ENCODE results near the gene RBM25.
"Not testable (repeated sequence)": the region's sequence is repeated elsewhere in the genome, so short reads cannot be mapped to it uniquely, and the experiment has no call there.

The RBM25 gene

GRCh38 chr14:73058224-73058921, at the start of gene RBM25:
TSS of gene RBM25 (plus strand) at chr14:73058534. CDS start at chr14:73071642, 13,108 bp downstream.
- DNase-seq: peak; percentile 98

GRCh38 chr14:73011189-73011588, 47.1 kb upstream of the RBM25 start:
- DNase-seq: not testable (repeated sequence)

DNA sequence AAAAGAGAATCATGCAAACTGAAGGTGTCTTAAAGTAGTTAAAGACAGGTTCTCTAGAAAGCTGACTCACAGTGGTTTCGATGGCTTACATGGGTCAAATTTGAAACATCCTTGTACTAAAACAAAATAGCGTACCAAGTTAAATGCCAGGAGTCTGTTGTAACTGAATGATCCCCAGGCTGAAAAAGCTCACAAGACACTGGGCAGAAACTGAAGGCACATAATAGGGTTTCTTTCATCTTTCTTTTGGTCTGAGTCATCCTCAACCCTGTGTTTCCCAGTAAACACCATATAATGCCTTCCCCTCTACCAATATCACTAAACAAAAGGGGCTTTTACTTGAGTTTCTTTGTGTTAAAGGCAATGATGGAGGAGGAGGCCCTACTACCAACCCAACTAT, 44.2 kb upstream of the RBM25 start:
- no peak for DNase-seq

GRCh38 chr14:73015552-73015951, 42.8 kb upstream of the RBM25 start:
- DNase-seq: not testable (repeated sequence)

DNA sequence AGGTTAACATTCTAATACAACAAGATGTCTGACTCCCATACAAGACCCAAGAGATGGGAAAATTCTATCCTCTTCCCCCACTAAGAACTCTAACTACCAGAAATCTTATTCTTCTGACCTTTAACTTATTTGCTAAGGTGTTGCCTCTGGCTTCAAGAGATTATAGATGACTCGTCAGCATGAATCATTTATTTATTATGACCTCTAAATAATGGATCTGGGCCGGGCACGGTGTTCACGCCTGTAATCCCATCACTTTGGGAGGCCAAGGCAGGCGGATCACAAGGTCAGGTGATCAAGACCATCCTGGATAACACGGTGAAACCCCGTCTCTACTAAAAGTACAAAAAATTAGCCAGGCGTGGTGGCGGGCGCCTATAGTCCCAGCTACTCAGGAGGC, 42.3 kb upstream of the RBM25 start:
- not testable (repeated sequence) for DNase-seq

- no peak for DNase-seq
These were observed 36.3 kb upstream of the RBM25 start for GRCh38 chr14:73022051-73022450.

DNA sequence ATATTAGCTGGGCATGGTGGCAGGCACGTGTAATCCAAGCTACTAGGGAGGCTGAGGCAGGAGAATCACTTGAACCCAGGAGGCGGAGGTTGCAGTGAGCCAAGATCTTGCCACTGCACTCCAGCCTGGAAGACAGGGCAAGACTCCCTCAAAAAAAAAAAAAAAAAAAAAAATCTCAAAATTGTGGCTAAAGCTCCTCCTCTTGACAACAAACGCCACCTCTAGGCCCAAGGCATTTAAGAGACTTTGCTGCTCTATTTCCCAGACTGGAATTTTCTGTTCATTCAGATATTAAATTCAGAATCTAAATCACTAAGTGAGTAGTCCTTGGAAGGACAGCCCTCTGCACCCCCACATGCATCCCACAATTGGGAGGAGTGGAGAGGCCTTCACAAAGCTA, 32.8 kb upstream of the RBM25 start:
- DNase-seq: no peak

DNA sequence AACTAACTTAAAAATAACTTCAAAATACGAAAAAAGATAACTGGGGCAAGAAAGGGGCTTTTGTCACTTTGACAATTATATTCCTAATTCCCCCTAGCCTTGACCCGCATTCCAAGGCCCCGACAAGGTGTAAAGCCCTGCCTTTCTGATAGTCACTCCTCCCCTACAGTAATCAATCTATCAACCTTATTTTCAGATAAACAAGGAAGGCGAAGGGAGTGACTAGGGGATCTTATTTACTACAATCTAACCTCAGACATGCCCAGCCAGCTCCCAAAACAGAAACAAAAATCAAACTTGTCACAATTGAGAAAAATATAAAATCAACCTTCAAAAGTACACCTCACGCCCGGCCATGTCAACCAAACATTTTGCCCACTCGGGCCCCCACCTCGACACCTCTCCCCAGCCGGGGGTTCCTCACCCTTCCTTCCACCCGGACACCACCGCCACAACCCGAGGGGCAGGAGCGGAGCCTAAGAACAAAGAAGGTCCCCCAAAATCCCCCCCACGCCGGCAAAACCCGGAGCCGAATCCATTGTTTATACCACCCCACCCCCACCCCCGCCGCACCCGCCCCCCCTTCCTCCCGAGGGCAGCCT, 32.0 kb upstream of the RBM25 start:
- DNase-seq: no peak

DNA sequence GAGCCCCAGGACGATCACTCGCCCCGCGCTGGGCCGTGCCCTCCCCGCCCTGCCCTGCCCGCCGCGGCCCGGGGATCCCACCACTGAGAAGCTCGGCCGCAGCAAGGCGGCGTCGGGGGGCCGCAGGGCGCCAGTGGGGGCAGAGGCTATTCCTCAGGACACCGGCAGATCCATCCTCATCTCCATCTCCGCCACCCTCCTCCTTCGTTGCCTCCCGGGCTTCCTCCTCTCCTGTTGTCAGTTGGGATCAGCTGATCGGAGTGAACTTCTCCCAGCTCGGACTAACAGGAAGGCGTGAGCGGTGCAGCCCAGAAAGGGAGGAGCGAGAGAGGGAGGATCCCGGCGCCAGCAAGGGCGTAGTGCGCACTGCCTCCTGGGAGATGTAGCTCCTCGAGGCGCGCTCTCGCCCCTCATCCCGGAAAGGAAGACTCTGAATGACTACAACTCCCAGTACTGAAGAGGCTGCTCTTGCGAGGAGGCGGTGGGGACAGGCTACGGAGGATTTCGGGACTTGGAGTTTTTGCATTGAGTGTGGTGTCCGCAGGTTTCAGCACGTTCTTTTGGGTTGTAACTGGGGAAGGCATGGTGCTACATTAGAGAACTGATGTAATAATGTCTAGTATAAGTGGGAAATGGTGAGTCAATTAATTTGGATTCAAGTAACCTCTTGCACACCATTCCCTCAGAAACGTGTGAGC, 31.3 kb upstream of the RBM25 start, which contains the start of gene ZFYVE1:
TSS of gene ZFYVE1 (minus strand) at position 262 of the 698 bp plus-strand sequence. CDS start 2,598 bp downstream, outside the sequence.
- peak; percentile 97 for DNase-seq

- DNase-seq: no peak
These were observed 30.8 kb upstream of the RBM25 start for GRCh38 chr14:73027546-73027945.

GRCh38 chr14:73027984-73028383, 30.4 kb upstream of the RBM25 start:
- DNase-seq: no peak

GRCh38 chr14:73036706-73037450, 21.5 kb upstream of the RBM25 start:
- not testable (repeated sequence) for DNase-seq

DNA sequence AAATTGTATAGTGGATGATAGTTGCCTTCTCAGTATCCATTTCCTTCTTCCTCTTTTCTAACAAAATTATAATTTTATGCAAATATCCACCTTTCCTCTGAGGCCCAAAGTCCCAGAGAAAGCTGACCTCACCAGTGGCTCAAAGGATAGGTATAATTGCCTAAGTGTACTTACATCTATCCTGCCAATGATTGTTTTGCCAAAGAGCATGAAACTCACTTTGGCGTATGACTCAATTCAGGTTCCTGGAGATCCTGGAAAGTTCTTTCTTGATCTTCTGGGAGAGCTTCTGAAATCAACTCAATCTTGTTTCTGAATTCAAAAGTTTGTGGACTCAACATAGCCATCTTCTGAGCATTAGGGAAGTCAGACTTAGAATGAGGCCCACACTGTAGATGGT, 10.5 kb upstream of the RBM25 start:
- DNase-seq: no peak

DNA sequence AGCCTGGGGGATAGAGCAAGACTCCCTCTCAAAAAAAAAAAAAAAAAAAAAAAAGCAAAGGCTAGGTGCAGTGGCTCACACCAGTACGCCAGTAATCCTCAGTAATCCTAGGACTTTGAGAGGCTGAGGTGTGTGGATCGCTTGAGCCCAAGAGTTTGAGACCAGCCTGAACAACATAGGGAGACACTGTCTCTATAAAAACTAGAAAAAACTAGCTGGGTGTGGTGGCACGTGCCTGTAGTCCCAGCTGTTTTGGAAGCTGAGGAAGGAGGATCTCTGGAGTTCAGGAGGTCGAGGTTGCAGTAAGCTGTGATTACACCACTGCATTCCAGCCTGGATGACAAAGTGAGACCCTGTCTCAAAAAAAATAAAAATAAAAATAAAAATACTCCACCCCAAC, 8.9 kb upstream of the RBM25 start:
- no peak for DNase-seq

DNA sequence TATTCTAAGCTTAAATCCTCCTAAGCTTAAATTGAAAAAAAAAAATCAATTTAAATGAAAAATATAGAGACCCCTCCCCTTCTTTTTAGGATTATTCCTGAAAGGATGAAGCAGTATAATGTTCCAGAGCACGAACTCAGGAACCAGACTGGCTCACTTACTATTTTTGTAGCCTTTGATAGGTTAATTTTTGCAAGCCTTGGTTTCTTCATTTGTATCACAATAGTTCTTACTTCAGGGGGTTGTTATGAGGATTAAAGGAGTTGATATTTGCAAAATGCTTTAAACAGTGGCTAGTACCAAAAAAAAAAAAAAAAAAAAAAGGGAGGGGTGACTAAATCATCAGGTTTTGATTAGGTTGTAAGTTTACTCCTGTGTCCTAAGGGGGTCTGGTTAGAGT, 3.1 kb upstream of the RBM25 start:
- DNase-seq: no peak

DNA sequence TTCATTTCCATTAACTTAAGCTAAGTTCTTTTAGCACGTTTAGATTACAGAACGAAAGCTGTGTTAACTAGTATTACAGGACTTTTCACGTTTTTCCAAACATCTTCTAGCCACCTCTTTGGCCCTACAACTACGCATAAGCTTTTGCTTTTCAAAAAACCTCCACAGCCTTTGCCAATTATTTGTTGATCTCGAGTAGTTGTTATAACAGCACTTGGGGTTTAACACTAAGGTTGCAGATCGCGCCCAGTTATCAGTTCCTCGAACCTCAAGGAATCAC, 450 bp upstream of the RBM25 start:
- no peak for DNase-seq

DNA sequence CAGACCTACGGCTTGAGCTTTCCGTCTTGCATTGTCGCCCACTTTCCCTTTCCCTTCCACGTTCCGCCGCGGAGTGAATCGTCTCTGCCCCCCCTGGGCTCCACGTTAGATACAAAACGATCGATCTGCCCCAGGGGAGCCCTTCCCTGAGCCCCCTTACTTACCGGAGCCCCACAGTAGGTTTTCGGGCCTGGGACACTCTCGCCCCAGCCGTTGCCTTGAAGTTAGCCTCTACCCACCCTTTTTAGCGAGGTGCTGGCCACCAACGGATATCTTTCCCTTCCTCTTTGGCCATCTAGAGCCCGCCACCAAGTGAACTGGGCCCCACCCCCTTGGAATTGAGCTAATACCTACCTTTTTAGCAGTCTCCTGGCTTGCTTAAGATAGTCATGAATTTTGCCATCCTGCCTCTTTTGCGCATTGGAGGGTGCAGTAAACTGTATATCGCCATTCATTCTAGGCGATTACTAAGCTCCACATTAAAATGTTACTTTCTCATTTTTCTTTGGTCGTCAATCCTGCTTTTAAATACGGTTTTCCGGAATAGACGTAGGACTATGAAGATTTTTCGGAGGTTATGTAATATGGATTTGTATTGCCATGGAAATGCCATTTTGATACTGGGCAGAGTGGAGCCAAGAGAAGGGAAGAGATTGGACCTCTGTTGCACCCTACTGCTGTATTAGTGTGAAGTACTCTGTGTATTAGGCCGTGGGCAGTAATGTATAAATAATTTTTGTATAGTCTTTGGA, 764 bp downstream of the RBM25 start:
- peak; percentile 14 for DNase-seq

GRCh38 chr14:73069585-73069984, 11.3 kb downstream of the RBM25 start:
- no peak for DNase-seq

DNA sequence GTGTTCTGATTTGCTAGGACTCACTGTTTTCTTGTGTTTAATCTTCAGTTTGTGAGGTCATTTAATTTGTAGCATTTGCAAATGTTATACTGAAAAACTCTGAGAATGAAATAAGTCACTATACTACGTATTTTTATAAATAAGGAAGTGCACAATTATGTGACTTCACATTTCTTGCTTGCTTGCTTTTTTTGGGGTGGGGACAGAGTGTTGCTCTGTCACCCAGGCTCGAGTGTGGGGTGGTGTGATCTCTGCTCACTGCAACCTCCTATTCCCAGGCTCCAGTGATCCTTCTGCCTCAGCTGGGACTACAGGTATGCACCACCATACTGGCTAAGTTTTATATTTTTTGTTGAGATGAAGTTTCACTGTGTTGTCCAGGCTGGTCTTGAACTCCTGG, 32.7 kb downstream of the RBM25 start:
- no peak for DNase-seq

DNA sequence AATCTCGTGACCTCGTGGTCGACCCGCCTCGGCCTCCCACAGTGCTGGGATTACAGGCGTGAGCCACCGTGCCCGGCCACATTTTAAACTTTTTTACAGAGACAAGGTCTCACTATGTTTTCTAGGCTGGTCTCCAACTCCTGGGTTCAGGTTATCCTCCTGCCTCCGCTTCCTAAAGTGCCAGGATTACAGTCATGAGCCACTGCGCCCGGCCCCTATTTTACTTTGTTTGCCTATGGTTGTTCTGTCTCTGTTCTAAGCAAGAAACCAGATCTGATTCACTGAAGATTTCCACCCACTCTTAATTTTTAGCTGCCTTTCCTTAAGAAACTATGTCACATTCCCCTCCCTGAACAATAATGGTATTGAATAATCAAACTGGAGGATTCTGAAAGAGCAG, 39.1 kb downstream of the RBM25 start:
- DNase-seq: no peak

- no peak for DNase-seq
These were observed 42.0 kb downstream of the RBM25 start for GRCh38 chr14:73100334-73100733.

DNA sequence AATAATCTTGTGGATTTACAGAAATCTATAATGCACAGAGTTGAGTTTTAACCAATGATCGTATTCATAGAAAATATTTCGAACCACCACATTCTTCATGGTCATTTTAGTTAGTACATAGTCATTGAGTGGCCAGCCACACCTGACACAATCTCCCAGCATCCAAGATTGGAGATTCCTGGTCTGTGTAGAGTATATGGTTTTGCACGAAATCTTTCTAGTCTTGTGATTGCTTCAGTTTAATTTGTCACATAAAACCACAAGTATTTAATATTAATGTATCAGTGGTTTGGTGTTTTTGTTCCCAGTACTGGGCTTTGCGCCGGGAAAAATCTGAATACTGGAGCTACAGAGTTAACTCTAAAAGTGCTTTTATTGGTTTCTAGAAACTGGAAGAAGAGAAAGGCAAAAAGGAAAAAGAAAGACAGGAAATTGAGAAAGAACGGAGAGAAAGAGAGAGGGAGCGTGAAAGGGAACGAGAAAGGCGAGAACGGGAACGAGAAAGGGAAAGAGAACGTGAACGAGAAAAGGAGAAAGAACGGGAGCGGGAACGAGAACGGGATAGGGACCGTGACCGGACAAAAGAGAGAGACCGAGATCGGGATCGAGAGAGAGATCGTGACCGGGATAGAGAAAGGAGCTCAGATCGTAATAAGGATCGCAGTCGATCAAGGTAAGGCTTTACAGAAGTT, 44.6 kb downstream of the RBM25 start:
- no peak for DNase-seq

All from NCI-H446 treated with DMSO at 0.1 percent for 48 hours (cell line).